Measurements from ENCODE around the gene SUSD4.

Gene SUSD4, protein sequence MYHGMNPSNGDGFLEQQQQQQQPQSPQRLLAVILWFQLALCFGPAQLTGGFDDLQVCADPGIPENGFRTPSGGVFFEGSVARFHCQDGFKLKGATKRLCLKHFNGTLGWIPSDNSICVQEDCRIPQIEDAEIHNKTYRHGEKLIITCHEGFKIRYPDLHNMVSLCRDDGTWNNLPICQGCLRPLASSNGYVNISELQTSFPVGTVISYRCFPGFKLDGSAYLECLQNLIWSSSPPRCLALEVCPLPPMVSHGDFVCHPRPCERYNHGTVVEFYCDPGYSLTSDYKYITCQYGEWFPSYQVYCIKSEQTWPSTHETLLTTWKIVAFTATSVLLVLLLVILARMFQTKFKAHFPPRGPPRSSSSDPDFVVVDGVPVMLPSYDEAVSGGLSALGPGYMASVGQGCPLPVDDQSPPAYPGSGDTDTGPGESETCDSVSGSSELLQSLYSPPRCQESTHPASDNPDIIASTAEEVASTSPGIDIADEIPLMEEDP

DNA sequence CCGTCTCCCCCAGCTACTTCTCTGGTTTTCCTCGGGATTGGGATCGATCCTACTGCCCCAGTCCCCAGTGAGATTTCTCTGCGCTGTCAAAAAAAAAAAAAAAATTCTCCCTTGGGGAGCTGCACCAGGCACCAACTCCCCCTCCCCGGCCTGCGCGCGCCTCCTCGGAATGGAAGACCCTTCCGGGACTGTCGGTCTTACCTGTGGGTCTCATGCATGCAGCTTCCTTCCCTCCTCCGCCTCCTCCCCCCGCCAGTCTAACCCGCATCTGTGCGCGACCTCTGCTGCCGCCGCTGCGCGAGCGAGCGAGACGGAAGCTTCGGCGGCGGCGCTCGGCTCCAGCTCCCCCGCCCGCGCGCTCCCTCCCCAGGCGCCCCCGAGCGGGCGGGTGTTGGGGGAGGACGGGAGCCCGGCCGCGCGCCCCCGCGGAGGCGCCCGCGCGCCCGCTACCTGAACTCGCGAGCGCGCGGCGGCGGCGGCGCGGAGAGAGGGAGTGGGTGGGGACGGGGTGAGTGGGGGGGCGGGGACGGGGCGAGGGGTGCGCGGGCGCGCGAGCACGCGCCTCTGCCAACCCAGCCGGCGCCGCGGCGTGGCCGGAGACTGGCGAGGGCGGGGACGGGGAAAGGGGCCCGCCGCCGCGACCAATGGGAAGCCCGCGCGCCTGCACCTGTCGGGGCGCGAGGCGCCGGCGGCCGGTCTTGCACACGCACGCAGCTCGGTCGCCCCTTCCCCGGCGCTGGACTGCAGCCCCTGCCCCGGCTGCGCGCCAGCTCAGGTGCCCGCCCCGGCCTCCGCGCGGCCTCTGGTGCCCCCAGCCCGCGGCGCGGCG lies at the start of gene SUSD4:
SUSD4 (minus strand) TSS at position 321 of the 829 bp plus-strand sequence. CDS start 751 bp downstream, outside the sequence.
- ChIA-PET CTCF (no interaction called here), POLR2A (no interaction called here)
- peak within 1 kb of the TSS; percentile 37 for H3K4me3 ChIP-seq (ENCODE audit: low read depth, low read length)
- TF ChIP-seq, protein P1, sequence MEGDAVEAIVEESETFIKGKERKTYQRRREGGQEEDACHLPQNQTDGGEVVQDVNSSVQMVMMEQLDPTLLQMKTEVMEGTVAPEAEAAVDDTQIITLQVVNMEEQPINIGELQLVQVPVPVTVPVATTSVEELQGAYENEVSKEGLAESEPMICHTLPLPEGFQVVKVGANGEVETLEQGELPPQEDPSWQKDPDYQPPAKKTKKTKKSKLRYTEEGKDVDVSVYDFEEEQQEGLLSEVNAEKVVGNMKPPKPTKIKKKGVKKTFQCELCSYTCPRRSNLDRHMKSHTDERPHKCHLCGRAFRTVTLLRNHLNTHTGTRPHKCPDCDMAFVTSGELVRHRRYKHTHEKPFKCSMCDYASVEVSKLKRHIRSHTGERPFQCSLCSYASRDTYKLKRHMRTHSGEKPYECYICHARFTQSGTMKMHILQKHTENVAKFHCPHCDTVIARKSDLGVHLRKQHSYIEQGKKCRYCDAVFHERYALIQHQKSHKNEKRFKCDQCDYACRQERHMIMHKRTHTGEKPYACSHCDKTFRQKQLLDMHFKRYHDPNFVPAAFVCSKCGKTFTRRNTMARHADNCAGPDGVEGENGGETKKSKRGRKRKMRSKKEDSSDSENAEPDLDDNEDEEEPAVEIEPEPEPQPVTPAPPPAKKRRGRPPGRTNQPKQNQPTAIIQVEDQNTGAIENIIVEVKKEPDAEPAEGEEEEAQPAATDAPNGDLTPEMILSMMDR (IDR thresholded peaks at IDR 0.05; ENCODE audit: insufficient read depth, low read length, missing control alignments), result no peak
- DNase-seq (ENCODE audit: low read depth, low spot score), result no peak

DNA sequence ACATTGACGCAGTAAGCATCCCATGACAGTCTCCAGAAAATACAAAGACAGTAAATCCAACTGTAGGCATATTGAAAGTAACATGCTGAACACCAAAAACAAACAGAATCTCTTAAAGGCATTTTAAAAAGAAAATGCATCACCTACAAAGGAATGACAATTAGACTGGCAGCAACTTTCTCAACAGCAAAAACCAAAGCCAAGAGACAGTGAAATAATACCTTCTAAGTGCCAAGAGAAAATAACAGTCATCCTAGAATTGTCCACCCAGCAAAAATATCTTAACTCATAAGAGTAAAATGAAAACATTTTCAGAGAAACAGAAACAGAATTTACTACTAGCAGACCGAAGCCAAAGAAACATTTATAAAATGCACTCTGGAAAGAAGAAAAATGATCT lies 49.2 kb upstream of the SUSD4 start:
- ChIA-PET POLR2A (no interaction called here), CTCF (no interaction called here)
- no peak for DNase-seq (ENCODE audit: low read depth, low spot score)
- no peak overlapping the region for H3K4me3 ChIP-seq (ENCODE audit: low read depth, low read length)
- TF ChIP-seq, protein P1 (IDR thresholded peaks at IDR 0.05; ENCODE audit: insufficient read depth, low read length, missing control alignments), result no peak

DNA sequence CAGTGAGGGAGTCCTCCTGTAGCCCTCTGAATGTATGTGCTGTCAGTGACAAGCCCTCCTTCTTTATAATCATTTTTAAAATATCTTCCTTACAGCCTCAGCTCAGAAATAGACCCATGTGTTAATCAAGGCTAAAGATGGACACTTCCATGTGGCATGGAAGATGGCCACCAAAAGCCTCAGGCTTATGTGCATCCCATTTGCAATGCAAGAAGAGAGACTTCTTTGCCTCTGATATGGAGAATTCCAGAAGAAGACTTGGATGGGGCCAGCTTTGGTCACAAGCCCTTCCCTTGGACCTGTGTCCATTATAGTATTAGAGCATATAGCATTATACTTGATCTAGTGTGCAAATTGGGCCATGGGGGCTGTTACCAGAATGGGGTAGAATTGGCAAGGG lies 47.7 kb upstream of the SUSD4 start:
- DNase-seq (ENCODE audit: low read depth, low spot score), result no peak
- H3K4me3 ChIP-seq (ENCODE audit: low read depth, low read length), result no peak overlapping the region
- POLR2A ChIA-PET, result no interaction called here
- TF ChIP-seq, protein P1 (IDR thresholded peaks at IDR 0.05; ENCODE audit: insufficient read depth, low read length, missing control alignments), result no peak
- CTCF ChIA-PET, result interaction anchor here (0.8 to 1.3 kb wide), 3 partner anchors 13 to 278 kb away, joined by 3 read pairs; no protein-coding TSS in a partner anchor

DNA sequence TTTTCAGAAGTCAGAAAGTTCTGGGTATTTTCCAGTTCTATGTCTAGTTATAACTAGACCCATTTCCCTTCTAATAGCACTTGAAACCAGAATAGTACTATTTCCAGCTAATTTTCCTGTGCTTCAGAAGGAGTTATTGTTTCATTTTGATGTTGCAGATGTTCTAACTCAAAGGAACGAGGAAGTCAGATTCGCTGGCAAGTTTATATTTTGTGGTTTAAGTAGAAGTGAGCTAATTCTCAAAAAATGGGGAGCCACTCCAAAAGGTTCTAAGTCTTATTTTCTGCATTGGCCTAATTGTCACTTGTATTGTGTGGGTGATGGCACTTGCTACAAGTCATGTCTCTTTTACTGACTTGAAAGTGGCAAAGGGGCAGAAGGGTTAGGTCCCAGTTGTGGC lies 47.3 kb upstream of the SUSD4 start:
- H3K4me3 ChIP-seq (ENCODE audit: low read depth, low read length), result no peak overlapping the region
- DNase-seq (ENCODE audit: low read depth, low spot score), result peak; percentile 12
- ChIA-PET POLR2A (no interaction called here), CTCF (interaction anchor here (0.8 to 1.3 kb wide), 3 partner anchors 13 to 277 kb away, joined by 3 read pairs; no protein-coding TSS in a partner anchor)
- TF ChIP-seq, protein P1 (IDR thresholded peaks at IDR 0.05; ENCODE audit: insufficient read depth, low read length, missing control alignments), result no peak

DNA sequence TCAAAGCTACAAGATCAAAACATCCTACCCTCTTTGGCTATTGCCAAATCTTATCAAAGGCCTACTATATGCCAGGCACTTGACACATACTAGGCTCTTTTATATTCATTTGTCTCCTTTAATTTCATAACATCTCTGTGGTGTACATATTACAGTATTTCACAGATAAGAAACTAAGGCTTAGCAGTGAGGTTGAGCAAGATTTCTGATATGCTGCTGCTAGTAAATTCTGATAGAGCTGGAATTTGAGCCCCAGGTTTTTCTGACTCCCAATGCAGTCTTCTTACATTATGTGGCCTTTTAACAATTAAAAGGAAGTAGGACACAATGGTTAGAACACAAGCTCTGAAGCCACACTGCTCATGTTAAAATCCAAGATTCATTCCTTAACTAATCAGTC lies 46.1 kb upstream of the SUSD4 start:
- ChIA-PET CTCF (interaction anchor here (1.3 kb wide), 1 partner anchor 276 kb away, joined by 3 read pairs; no protein-coding TSS in a partner anchor), POLR2A (no interaction called here)
- no peak for DNase-seq (ENCODE audit: low read depth, low spot score)
- TF ChIP-seq, protein P1 (IDR thresholded peaks at IDR 0.05; ENCODE audit: insufficient read depth, low read length, missing control alignments), result no peak
- no peak overlapping the region for H3K4me3 ChIP-seq (ENCODE audit: low read depth, low read length)

DNA sequence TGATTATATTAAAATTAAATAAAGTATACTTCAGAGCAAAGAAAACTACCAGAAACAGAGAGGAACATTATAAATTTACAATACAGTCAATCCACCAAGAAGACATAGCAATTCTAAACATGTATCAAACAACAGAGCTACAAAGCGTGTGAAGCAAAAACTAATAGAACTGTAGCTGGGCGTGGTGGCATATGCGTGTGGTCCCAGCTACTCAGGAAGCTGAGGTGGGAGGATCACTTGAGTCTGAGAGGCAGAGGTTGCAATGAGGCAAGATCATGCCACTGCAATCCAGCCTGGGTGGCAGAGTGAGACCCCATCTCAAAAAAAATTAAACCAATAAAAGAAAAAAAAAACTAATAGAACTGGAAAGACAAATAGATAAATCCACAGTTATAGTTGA lies 41.5 kb upstream of the SUSD4 start:
- TF ChIP-seq, protein P1 (IDR thresholded peaks at IDR 0.05; ENCODE audit: insufficient read depth, low read length, missing control alignments), result no peak
- no peak for DNase-seq (ENCODE audit: low read depth, low spot score)
- no peak overlapping the region for H3K4me3 ChIP-seq (ENCODE audit: low read depth, low read length)
- ChIA-PET CTCF (no interaction called here), POLR2A (no interaction called here)

Data from AG04449 (cell line).